Measurements from ENCODE around the gene MED14. TPM values are rescaled to one million over a fixed set of nuclear protein-coding genes. Genes with fewer than 3 reads are reported as not detected.
A peak's percentile ranks its signal among the peaks of the same experiment; 100 is the strongest.

Gene MED14
- total RNA-seq, 2 donors from 2014 or later, result 22.2 to 35.8 TPM

DNA sequence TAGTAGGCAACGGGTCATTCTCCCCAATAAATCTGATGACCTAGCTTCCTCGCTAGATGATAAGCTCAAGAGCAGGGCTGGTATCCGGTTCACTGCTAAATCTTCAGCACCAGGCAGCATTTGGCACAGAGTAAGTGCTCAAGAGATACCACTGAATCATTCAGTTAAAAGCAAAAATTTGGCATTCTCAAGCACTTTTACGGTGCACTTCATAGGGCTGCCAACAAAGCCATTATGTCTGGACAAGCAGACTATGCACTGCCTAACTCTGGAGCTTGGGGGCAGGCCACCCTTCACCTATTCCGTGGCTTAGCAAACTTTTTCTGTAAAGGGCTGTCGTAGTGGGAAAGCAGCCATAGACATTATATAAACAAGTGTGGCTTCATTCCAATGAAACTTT is 64.2 kb downstream of the MED14 start:
- WGBS, result 38% methylated on average over 4 of the region's 6 CpGs
- Histone ChIP-seq H3K27me3 (replicated peaks; ENCODE audit: insufficient read depth) (no peaks in the 10 kb centered on the region), H3K27ac (no peak overlapping the region), H3K4me1 (replicated peaks) (no peaks in the 10 kb centered on the region), H3K9me3 (no peaks in the 10 kb centered on the region), H3K4me3 (no peak overlapping the region), H3K36me3 (no peaks in the 10 kb centered on the region)
- TF ChIP-seq, protein P1, sequence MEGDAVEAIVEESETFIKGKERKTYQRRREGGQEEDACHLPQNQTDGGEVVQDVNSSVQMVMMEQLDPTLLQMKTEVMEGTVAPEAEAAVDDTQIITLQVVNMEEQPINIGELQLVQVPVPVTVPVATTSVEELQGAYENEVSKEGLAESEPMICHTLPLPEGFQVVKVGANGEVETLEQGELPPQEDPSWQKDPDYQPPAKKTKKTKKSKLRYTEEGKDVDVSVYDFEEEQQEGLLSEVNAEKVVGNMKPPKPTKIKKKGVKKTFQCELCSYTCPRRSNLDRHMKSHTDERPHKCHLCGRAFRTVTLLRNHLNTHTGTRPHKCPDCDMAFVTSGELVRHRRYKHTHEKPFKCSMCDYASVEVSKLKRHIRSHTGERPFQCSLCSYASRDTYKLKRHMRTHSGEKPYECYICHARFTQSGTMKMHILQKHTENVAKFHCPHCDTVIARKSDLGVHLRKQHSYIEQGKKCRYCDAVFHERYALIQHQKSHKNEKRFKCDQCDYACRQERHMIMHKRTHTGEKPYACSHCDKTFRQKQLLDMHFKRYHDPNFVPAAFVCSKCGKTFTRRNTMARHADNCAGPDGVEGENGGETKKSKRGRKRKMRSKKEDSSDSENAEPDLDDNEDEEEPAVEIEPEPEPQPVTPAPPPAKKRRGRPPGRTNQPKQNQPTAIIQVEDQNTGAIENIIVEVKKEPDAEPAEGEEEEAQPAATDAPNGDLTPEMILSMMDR (IDR thresholded peaks at IDR 0.05), result no peak
- TF ChIP-seq POLR2AphosphoS5 (IDR thresholded peaks at IDR 0.05) (no peak), POLR2A (IDR thresholded peaks at IDR 0.05) (no peak)
- no peak for DNase-seq (ENCODE audit: low spot score)
- intact Hi-C loops (cut with DNase I), result no loop called here

DNA sequence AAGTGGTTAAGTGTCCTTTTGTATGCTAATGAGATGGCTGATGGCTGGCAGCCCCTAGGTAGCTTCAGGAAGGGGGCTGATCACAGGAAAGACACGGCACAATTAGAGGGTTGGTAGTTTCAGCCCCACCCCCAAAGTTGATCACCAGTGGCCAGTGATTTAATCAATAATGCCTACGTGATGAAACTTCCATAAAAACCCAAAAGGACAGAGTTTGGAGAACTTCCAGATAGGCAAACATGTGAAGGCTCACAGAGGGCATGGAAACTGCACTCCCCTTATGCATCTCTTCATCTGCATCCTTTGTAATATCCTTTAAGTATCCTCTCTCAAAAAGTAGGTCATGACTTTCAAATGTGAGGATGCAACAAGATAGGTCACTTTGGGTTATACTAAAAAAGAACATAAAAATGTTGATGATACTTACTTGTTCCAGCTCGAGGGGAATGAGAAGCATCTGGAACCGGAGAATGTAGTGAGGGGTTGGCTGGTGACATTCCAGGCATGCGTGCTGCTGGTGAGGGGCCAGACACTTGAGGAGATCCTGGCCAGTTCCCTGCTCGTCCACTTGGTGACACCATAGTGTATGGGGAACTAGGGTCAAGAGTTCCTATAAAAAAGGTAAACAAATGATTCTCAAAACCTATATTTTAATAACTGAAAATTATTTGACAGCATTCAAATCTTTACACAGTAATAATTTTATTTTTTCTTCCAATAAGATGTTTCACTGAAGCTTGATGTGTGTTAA is 71.3 kb downstream of the MED14 start:
- 15% methylated on average over 6 of the region's 6 CpGs for WGBS
- Histone ChIP-seq H3K4me3 (no peak overlapping the region), H3K9me3 (no peaks in the 10 kb centered on the region), H3K4me1 (replicated peaks) (no peaks in the 10 kb centered on the region), H3K36me3 (no peaks in the 10 kb centered on the region), H3K27ac (no peak overlapping the region), H3K27me3 (replicated peaks; ENCODE audit: insufficient read depth) (no peaks in the 10 kb centered on the region)
- TF ChIP-seq, protein P1 (IDR thresholded peaks at IDR 0.05), result peak in 2 of 4 experiments; percentile 10 to 18
- no peak for TF ChIP-seq POLR2AphosphoS5 (IDR thresholded peaks at IDR 0.05)
- intact Hi-C loops (cut with DNase I), result no loop called here
- DNase-seq (ENCODE audit: low spot score), result no peak

DNA sequence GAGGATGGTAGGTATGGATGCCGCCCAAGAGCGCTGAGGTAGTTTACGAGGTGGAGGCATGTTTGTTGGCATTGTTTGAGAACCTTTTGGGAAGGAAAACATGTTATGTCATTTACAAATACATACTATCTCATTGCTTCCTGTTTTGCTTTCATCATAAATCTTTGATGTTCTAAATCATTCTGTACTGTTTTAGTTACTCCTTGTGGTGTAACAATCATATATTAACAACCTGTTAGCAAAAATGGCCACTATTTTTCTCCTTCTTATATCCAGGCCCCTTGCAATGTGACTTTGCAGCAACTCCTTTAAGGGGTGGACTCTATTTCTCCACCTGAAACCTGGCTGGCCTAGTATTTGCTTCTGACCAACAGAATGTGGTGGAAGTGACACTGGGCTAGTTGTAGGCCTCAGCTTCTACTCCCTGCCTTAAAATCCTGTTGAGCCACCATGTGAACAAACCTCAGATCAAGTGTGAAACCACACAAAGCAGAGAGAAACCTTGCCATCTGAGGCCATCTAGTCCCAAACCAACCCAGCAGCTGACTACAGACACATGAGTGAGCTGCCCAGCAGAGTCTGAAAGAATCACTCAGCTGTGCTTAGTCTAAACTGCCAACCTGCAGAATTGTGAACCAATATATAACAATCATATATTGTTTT is 72.1 kb downstream of the MED14 start:
- Histone ChIP-seq H3K9me3 (no peaks in the 10 kb centered on the region), H3K27me3 (replicated peaks; ENCODE audit: insufficient read depth) (no peaks in the 10 kb centered on the region), H3K36me3 (no peaks in the 10 kb centered on the region), H3K4me3 (no peak overlapping the region), H3K4me1 (replicated peaks) (no peaks in the 10 kb centered on the region), H3K27ac (peak overlapping the region; percentile 26 to 46)
- WGBS, result 65% methylated on average over 3 of the region's 3 CpGs
- intact Hi-C loops (cut with DNase I), result no loop called here
- peak; percentile 20 for DNase-seq (ENCODE audit: low spot score)
- TF ChIP-seq POLR2A (IDR thresholded peaks at IDR 0.05), result no peak
- TF ChIP-seq POLR2AphosphoS5 (IDR thresholded peaks at IDR 0.05), result peak; percentile 41
- TF ChIP-seq, protein P1 (IDR thresholded peaks at IDR 0.05), result no peak

DNA sequence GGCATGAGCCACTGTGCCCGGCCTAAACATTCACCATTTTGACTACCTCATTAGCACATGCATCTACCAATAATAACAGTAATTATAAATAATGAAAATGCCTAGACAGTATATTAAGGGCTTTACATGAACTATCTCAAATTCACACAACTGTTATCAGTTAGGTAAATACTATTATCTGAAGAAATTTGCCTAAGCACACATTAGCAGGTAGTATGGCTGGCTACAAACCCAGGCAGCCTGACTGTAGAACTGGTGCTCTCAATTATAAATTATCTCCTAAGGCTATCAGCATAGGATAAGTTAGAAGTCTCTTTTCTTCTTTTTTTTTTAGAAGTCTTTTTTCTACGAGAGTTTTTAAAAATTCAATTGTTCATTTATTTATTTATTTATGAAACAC is 73.9 kb downstream of the MED14 start:
- Histone ChIP-seq H3K27me3 (replicated peaks; ENCODE audit: insufficient read depth) (no peaks in the 10 kb centered on the region), H3K27ac (no peak overlapping the region), H3K36me3 (no peaks in the 10 kb centered on the region), H3K9me3 (no peaks in the 10 kb centered on the region), H3K4me1 (replicated peaks) (no peaks in the 10 kb centered on the region), H3K4me3 (no peak overlapping the region)
- intact Hi-C loops (cut with DNase I), result no loop called here
- no peak for TF ChIP-seq POLR2AphosphoS5 (IDR thresholded peaks at IDR 0.05)
- TF ChIP-seq, protein P1 (IDR thresholded peaks at IDR 0.05), result no peak
- no peak for TF ChIP-seq POLR2A (IDR thresholded peaks at IDR 0.05)
- no peak for DNase-seq (ENCODE audit: low spot score)
- 91% methylated on average over 2 of the region's 2 CpGs for WGBS

DNA sequence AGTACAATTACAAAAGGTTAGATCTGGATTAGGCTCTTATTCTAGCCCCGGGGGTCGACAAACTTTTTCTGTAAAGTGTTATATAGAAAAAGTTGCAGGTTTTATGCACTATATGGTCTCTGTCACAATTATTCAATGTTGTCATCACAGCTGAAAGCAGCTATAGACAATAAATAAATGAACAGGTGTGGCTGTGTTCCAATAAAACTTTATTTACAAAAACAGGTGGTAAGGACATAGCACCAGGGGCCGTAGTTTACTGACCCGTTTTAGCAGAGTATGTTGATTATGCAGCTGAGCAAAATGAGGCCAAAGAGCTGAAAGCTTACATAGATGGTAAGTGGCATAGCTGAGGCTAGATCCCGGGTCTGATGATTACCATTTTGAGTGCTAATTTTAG is 75.0 kb downstream of the MED14 start:
- no peaks in the 10 kb centered on the region for H3K4me1 ChIP-seq (replicated peaks)
- DNase-seq (ENCODE audit: low spot score), result no peak
- no peak overlapping the region for H3K27ac ChIP-seq
- TF ChIP-seq, protein P1 (IDR thresholded peaks at IDR 0.05), result no peak
- TF ChIP-seq POLR2A (IDR thresholded peaks at IDR 0.05), result no peak
- TF ChIP-seq POLR2AphosphoS5 (IDR thresholded peaks at IDR 0.05), result no peak
- WGBS, result 95% methylated on average over 5 of the region's 5 CpGs
- no peaks in the 10 kb centered on the region for H3K9me3 ChIP-seq
- H3K27me3 ChIP-seq (replicated peaks; ENCODE audit: insufficient read depth), result no peaks in the 10 kb centered on the region
- intact Hi-C loops (cut with DNase I), result no loop called here
- no peak overlapping the region for H3K4me3 ChIP-seq
- no peaks in the 10 kb centered on the region for H3K36me3 ChIP-seq
